Activated T-helper 1 cell treated with Interleukin-2 at 50 U/mL for 16 hours (primary cell): ENCODE results near the gene ERVW-1.

Experiments
- DNase-seq: peaks from one replicate; pipeline ENCODE4 v3.0.0-alpha.2; 2020; ENCODE audit warnings: low read depth

ERVW-1 gene

GRCh38 chr7:92423710-92424131 is 54.0 kb downstream of the ERVW-1 start:
- DNase-seq = no peak

GRCh38 chr7:92422926-92423325 is 54.8 kb downstream of the ERVW-1 start:
- no peak for DNase-seq

GRCh38 chr7:92421676-92422435 is 55.9 kb downstream of the ERVW-1 start:
- DNase-seq = no peak
